GM12875 (cell line): ENCODE measurements around the gene REXO5.

Source experiments
- H3K4me3 ChIP-seq: one replicate; pipeline ENCODE4 v1.5.1; 2011; ENCODE audit warnings: low read depth, low read length, control low read depth
- TF ChIP-seq, protein P1 (sequence below): IDR thresholded peaks from 2 replicates; pipeline ENCODE4 v1.5.1; 2011; ENCODE audit warnings: low read depth, mild to moderate bottlenecking, control low read depth, inconsistent platforms, low read length, moderate library complexity, borderline replicate concordance; ENCODE audit not compliant: insufficient read depth

Gene REXO5

GRCh38 chr16:20766294-20766693 lies 40.0 kb upstream of the REXO5 start:
- no peak overlapping the region for H3K4me3 ChIP-seq
- TF ChIP-seq, protein P1, sequence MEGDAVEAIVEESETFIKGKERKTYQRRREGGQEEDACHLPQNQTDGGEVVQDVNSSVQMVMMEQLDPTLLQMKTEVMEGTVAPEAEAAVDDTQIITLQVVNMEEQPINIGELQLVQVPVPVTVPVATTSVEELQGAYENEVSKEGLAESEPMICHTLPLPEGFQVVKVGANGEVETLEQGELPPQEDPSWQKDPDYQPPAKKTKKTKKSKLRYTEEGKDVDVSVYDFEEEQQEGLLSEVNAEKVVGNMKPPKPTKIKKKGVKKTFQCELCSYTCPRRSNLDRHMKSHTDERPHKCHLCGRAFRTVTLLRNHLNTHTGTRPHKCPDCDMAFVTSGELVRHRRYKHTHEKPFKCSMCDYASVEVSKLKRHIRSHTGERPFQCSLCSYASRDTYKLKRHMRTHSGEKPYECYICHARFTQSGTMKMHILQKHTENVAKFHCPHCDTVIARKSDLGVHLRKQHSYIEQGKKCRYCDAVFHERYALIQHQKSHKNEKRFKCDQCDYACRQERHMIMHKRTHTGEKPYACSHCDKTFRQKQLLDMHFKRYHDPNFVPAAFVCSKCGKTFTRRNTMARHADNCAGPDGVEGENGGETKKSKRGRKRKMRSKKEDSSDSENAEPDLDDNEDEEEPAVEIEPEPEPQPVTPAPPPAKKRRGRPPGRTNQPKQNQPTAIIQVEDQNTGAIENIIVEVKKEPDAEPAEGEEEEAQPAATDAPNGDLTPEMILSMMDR: no peak

DNA sequence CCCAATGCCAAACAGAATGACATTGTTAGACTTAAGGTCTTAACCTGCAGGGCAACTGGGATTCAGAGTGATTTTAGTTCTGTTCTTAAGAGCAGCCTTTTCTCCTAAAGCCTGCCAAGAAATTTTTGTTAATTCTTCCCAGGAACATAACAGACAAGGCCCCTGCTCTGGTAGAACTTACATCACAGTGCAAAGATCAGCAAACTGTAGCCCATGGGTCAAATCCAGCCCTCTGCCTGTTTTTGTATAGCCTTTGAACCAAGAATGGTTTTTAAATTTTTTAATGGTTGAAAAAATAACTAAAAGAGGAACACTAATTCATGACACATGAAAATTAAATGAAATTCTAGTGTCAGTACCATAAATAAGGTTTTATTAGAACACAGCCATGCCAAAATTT lies 38.8 kb upstream of the REXO5 start:
- no peak overlapping the region for H3K4me3 ChIP-seq
- TF ChIP-seq, protein P1: no peak

DNA sequence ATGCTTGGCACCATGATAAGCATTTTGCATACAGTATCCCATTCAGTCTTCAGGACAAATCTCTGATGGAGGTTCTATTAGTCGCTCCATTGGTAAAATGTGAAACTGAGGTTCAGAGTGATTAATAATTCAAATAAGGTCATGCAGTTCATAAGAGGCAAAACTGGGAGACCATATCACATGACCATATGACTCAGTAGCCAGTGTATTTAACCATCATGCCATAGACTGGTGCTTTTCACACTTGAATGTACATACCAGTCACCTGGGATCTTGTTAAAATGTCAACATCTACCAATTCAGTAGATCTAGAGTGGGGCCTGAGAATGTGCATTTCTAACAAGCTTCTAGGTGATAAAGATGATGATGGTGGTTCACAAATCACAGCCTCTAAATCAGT lies 38.2 kb upstream of the REXO5 start:
- no peak overlapping the region for H3K4me3 ChIP-seq
- TF ChIP-seq, protein P1: no peak

DNA sequence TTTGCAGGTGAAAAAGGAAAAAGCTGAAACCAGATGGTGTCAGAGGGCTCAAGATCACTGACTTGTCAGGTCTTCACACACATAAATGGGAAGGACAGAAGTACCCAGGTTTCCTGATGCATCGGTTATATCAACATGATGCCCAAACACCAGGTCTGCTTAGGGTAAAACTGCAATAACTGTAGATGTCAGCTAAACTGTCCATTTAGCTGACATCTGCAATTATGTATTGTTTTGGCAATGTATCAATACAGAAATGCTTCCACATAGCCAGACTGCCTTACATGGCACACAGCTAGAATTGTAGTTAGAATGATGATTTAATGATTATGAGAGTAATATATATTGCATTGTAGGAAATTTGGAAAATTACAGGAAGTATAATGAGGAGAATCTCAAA lies 37.5 kb upstream of the REXO5 start:
- TF ChIP-seq, protein P1: no peak
- no peak overlapping the region for H3K4me3 ChIP-seq

GRCh38 chr16:20773679-20774078 lies 32.6 kb upstream of the REXO5 start:
- TF ChIP-seq, protein P1: no peak
- no peak overlapping the region for H3K4me3 ChIP-seq

DNA sequence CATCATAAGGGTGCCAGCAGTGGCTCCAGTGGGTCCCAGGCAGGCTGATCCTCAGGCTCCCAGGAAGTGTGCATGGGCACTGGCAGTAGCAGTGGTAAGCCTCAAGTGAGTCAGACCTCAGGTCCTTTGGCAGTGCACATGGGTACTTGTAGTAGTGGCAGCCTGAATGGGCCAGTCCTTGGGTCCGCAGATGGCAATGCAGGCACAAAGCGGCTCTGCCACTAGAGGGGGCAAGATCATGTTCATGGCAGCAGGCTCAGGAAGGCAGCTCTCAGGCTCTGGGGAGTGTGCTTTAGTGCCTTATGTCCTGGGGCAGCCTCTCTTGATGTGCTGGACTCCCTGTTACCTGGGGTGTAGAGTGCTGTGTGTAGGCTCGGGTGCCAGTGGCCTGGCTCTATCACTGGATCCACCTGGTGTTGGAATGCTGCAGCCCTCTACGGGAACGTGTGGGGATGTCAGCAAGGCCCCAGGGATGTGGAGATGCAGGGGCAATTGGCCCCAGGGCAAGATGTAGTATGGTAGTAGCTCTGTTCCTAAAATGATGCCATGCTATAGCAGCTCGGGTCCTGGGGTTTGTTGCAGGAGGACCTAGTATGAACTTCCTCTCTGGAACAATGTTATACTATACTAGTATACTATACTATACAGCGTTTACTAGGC lies 31.5 kb upstream of the REXO5 start:
- H3K4me3 ChIP-seq: no peak overlapping the region
- TF ChIP-seq, protein P1: peak; percentile 92

GRCh38 chr16:20781697-20782096 lies 24.6 kb upstream of the REXO5 start:
- H3K4me3 ChIP-seq: no peak overlapping the region
- TF ChIP-seq, protein P1: no peak
